Subcutaneous adipose tissue (tissue), 4 donors: ENCODE results near the gene CRB1. TPM values are rescaled to one million over a fixed set of nuclear protein-coding genes. Genes with fewer than 3 reads are reported as not detected.

Source experiments
- CTCF ChIP-seq: fragments of 450-650 bp; IDR thresholded peaks from one replicate; pipeline ENCODE4 v1.5.1; 2016; ENCODE audit warnings: low read depth, mild to moderate bottlenecking, control low read depth, antibody characterized with exemption, moderate library complexity
- total RNA-seq, 4 donors: library from RNA; depleted of rRNA; stranded (reverse); fragments of >200 nt; gene quantifications; one replicate each; pipeline ENCODE4 v1.1.0, GENCODE V29; 2016

The CRB1 gene
- total RNA-seq, 4 donors from 2014 or later, result 0.34 to 0.94 (median 0.66) TPM; not detected in 1

- TF ChIP-seq CTCF, result no peak
Observed at GRCh38 chr1:197342044-197342565, 74.1 kb downstream of the CRB1 start.

GRCh38 chr1:197342669-197343068 lies 74.6 kb downstream of the CRB1 start:
- TF ChIP-seq CTCF, result no peak

- TF ChIP-seq CTCF, result no peak
Observed at GRCh38 chr1:197343663-197344273, 75.7 kb downstream of the CRB1 start.

- no peak for TF ChIP-seq CTCF
Observed at GRCh38 chr1:197351821-197352440, 83.9 kb downstream of the CRB1 start.

- no peak for TF ChIP-seq CTCF
Observed at GRCh38 chr1:197355248-197355995, 87.4 kb downstream of the CRB1 start.

GRCh38 chr1:197356723-197357533 lies 88.9 kb downstream of the CRB1 start:
- no peak for TF ChIP-seq CTCF
